Stomach (tissue), 9 donors: ENCODE data around the gene TMEM51. TPM values are rescaled to one million over a fixed set of nuclear protein-coding genes. Genes with fewer than 3 reads are reported as not detected.

Experiments used
- DNase-seq, 2 donors: peaks; one replicate each; pipeline versions ENCODE4 v3.0.0 to v3.0.0-alpha.2; 2013 to 2019
- H3K27ac ChIP-seq, 5 donors: fragments of 200-600 bp in 4 of 5; sonication (generic) in 4 of 5; one replicate each; pipeline ENCODE4 v1.5.1; 2013 to 2019; ENCODE audit warnings: mild to moderate bottlenecking in 1 of 5, moderate library complexity in 1 of 5
- H3K27me3 ChIP-seq, 3 donors: fragments of 200-600 bp; sonication (generic); one replicate each; pipeline ENCODE4 v1.5.1; 2017 to 2019; ENCODE audit warnings: mixed run types in 1 of 3
- H3K36me3 ChIP-seq, 4 donors: fragments of 200-600 bp; sonication (generic); 1 replicate in 3 of 4; 2 replicates in 1 of 4; pipeline ENCODE4 v1.5.1; 2016 to 2019
- H3K4me1 ChIP-seq, 4 donors: fragments of 200-600 bp; sonication (generic); one replicate each; pipeline ENCODE4 v1.5.1; 2016 to 2019
- H3K4me3 ChIP-seq, 4 donors: fragments of 200-600 bp; sonication (generic) in 3 of 4; one replicate each; pipeline ENCODE4 v1.5.1; 2016 to 2019; ENCODE audit warnings: mild to moderate bottlenecking in 1 of 4
- H3K9me3 ChIP-seq, 4 donors: fragments of 200-600 bp; sonication (generic); one replicate each; pipeline ENCODE4 v1.5.1; 2016 to 2019
- EP300 ChIP-seq: sonication (generic); formaldehyde crosslinking; IDR thresholded peaks from one replicate; pipeline ENCODE4 v1.6.1; 2017; ENCODE audit warnings: antibody characterized with exemption
- POLR2A ChIP-seq, 4 donors: fragments of 450-650 bp; IDR thresholded peaks; one replicate each; pipeline ENCODE4 v1.6.1; 2016; ENCODE audit warnings: antibody characterized with exemption in 4 of 4, control low read depth in 2 of 4, mild to moderate bottlenecking in 1 of 4, moderate library complexity in 1 of 4
- POLR2AphosphoS5 ChIP-seq, 3 donors: sonication (generic); formaldehyde crosslinking; IDR thresholded peaks; one replicate each; pipeline ENCODE4 v1.6.1; 2016; ENCODE audit warnings: antibody characterized with exemption in 3 of 3
- WGBS, 5 donors: extraction: QIAGEN DNeasy Blood & Tissue Kit in 3 of 5; methylation state at CpG; one replicate each; pipeline versions ENCODE4 v1.1.5 to v1.1.7; 2013 to 2018; 5-methylcytosine and 5-hydroxymethylcytosine counted together
- intact Hi-C: fragments of 100-400 bp; cut with DNase I; formaldehyde crosslinking; loops from one replicate; pipeline ENCODE4 v1.15.1; 2023; ENCODE audit warnings: low total_unique reads
- polyA plus RNA-seq, 3 donors: library from polyadenylated mRNA; stranded (reverse); fragments of 200-250 nt; gene quantifications; one replicate each; pipeline ENCODE4 v1.2.3, GENCODE V29; 2013
- total RNA-seq, 5 donors: library from RNA; depleted of rRNA; stranded (reverse); fragments of >200 nt; gene quantifications; one replicate each; pipeline versions ENCODE4 v1.1.0 to v1.2.3, GENCODE V29; 2014 to 2016
- TF ChIP-seq, protein P1 (sequence below), 7 experiments: fragments of 450-650 bp in 4 of 7; fragments of 200-600 bp in 3 of 7; sonication (generic) in 3 of 7; IDR thresholded peaks; one replicate each; pipeline ENCODE4 v1.5.1; 2016 to 2019; ENCODE audit warnings: antibody characterized with exemption in 7 of 7, control low read depth in 2 of 7, mild to moderate bottlenecking in 1 of 7
- donor health status: healthy with polysubstance abuse.
- donor health status: Bipolar disorder and iron deficiency.
- donor health status: healthy.

TMEM51 gene
- total and polyA plus RNA-seq, 8 donors = 1.2 to 32.2 (median 15.1) TPM

DNA sequence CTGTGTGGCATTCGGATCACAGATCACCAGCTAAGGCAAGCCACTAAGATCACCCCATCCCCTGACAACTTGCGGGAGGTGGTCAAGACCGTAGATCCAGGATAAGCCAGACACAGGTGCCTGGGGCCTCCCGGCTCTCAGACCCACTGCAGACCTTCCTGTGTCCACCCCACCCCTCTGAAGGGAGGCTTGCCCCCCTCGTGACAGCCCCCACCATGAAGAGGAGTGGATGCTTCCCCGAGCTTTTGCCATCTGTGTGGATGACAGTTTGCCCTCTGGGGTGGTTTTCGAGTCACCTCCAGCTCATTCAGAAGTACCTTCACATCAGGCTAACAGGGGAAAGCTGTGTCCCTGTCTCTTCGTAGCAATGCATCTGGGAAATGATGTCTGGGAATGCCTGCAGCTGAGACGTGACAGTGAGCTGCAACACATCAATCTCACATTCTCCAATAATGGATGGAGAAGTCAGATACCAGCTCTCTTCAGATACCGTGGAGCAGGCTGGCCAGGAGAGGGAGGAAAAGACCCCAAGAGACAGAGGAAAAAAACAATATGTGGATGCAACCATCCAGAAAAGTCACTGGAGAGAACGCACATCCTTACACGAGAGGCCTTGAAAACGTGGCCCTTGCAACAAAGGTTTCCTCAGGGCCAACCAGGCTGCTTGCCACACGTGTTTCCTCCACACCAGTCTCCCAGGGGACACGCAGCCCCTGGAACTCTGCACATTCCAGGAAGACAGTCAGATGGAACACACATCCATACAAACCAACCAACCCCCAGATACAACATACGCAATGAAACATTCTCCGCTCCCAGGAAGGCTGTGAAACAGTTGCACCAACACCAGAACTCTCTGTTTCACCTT, 73.1 kb downstream of the TMEM51 start:
- DNase-seq = peak in 1 of 2 donors; percentile 17
- H3K9me3 ChIP-seq = no peaks in the 10 kb centered on the region
- H3K36me3 ChIP-seq = no peaks in the 10 kb centered on the region
- TF ChIP-seq POLR2A (IDR thresholded peaks at IDR 0.05) (no peak), EP300 (no peak), POLR2AphosphoS5 (IDR thresholded peaks at IDR 0.05) (no peak)
- TF ChIP-seq, protein P1, sequence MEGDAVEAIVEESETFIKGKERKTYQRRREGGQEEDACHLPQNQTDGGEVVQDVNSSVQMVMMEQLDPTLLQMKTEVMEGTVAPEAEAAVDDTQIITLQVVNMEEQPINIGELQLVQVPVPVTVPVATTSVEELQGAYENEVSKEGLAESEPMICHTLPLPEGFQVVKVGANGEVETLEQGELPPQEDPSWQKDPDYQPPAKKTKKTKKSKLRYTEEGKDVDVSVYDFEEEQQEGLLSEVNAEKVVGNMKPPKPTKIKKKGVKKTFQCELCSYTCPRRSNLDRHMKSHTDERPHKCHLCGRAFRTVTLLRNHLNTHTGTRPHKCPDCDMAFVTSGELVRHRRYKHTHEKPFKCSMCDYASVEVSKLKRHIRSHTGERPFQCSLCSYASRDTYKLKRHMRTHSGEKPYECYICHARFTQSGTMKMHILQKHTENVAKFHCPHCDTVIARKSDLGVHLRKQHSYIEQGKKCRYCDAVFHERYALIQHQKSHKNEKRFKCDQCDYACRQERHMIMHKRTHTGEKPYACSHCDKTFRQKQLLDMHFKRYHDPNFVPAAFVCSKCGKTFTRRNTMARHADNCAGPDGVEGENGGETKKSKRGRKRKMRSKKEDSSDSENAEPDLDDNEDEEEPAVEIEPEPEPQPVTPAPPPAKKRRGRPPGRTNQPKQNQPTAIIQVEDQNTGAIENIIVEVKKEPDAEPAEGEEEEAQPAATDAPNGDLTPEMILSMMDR (IDR thresholded peaks at IDR 0.05) = no peak
- H3K27ac ChIP-seq = no peak overlapping the region
- WGBS, 5 donors = 80 to 84% (median 81%) methylated on average over 17 of the region's 17 CpGs
- peaks cover 0 to 33% (median 13%) of the 10 kb centered on the region in 4 donors for H3K4me1 ChIP-seq
- no peaks in the 10 kb centered on the region for H3K27me3 ChIP-seq
- H3K4me3 ChIP-seq = no peak overlapping the region
- intact Hi-C loops = no loop called here

- intact Hi-C loops = no loop called here
- TF ChIP-seq POLR2AphosphoS5 (IDR thresholded peaks at IDR 0.05) (peak in 2 of 3 donors; percentile 65 to 74), POLR2A (IDR thresholded peaks at IDR 0.05) (no peak)
- TF ChIP-seq, protein P1 (IDR thresholded peaks at IDR 0.05) = no peak
- peaks cover 0 to 16% (median 10%) of the 10 kb centered on the region in 4 donors for H3K4me1 ChIP-seq
- H3K27ac ChIP-seq = peak overlapping the region in 4 of 5 donors; percentile 57 to 77 (median 66)
- no peaks in the 10 kb centered on the region for H3K36me3 ChIP-seq
- DNase-seq = peak; percentile 64 to 80
- no peaks in the 10 kb centered on the region for H3K27me3 ChIP-seq
- H3K4me3 ChIP-seq = no peak overlapping the region
- H3K9me3 ChIP-seq = no peaks in the 10 kb centered on the region
- WGBS, 5 donors = 27 to 47% (median 32%) methylated on average over 4 of the region's 4 CpGs
Observed at GRCh38 chr1:15229707-15230131, 76.2 kb downstream of the TMEM51 start.

DNA sequence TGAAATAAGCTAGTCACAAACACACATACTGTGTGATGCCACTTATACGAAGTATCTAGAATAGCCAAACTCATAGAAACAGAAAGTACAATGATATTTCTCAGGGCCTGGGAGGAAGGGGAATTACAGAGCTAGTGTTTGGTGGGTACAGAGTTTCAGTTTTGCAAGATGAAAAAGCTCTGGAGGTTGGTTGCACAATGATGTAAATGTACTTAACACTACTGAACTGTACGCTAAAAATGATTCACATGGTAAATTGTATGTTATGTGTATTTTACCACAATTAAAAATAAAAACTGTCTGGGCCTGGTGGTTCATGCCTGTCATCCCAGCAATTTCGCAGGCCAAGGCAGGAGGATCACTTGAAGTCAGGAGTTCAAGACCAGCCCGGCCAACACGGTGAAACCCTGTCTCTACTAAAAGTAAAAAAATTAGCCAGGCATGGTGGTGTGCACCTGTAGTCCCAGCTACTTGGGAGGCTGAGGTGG, 78.2 kb downstream of the TMEM51 start:
- no peak for TF ChIP-seq POLR2A (IDR thresholded peaks at IDR 0.05)
- TF ChIP-seq, protein P1 (IDR thresholded peaks at IDR 0.05) = no peak
- TF ChIP-seq EP300 = no peak
- no peak for TF ChIP-seq POLR2AphosphoS5 (IDR thresholded peaks at IDR 0.05)
- DNase-seq = no peak
- Histone ChIP-seq H3K27ac (no peak overlapping the region), H3K4me1 (peaks cover 0 to 8% (median 3%) of the 10 kb centered on the region in 4 donors), H3K4me3 (no peak overlapping the region), H3K9me3 (no peaks in the 10 kb centered on the region), H3K36me3 (no peaks in the 10 kb centered on the region), H3K27me3 (no peaks in the 10 kb centered on the region)
- intact Hi-C loops = no loop called here
- 67 to 91% (median 79%) methylated on average over 5 of the region's 5 CpGs for WGBS, 5 donors

GRCh38 chr1:15233689-15234088, 80.1 kb downstream of the TMEM51 start:
- H3K4me1 ChIP-seq = peaks cover 0 to 8% (median 3%) of the 10 kb centered on the region in 4 donors
- TF ChIP-seq POLR2A (IDR thresholded peaks at IDR 0.05) = no peak
- no peak for TF ChIP-seq EP300
- no peak for TF ChIP-seq POLR2AphosphoS5 (IDR thresholded peaks at IDR 0.05)
- TF ChIP-seq, protein P1 (IDR thresholded peaks at IDR 0.05) = no peak
- intact Hi-C loops = no loop called here

More at GRCh38 chr1:15233689-15234088, 80.1 kb downstream of the TMEM51 start:
- Histone ChIP-seq H3K36me3 (no peaks in the 10 kb centered on the region), H3K27me3 (no peaks in the 10 kb centered on the region), H3K4me3 (no peak overlapping the region), H3K9me3 (no peaks in the 10 kb centered on the region), H3K27ac (no peak overlapping the region)
- no peak for DNase-seq
